Suppressor macrophage treated with lipopolysaccharide for 1 hour (primary cell): ENCODE data around the gene ZNF787.
A peak's percentile ranks its signal among the peaks of the same experiment; 100 is the strongest.

Experiments used
- DNase-seq, 3 donors: peaks; one replicate each; pipeline ENCODE4 v3.0.0-alpha.2; 2020 to 2022

ZNF787 gene

DNA sequence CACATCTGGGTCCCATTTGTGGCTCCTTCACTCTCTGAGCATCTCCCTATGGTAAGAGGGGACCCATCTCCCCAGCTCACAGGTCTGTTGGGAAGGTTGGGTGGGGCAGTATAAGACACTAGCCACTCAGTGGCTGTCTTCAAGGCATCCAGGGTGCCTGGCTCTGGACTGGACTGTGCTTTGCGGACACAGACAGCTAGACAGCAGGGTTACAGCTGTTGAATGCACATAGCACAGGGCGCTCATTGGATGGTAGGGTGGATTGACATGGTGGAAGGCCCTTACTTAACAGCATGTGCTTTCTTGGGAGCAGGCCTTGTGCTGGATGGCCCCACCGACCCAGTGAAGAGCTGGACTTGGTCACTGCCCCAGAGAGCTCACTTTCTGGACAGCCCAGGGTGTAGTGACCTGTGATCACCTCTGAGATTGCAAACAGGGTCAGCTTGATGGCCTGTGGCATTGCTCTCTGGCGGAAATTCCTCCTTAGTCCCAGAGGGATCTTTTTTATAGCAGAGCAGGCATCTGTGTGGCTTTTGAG lies 21.9 kb upstream of the ZNF787 start:
- no peak for DNase-seq

DNA sequence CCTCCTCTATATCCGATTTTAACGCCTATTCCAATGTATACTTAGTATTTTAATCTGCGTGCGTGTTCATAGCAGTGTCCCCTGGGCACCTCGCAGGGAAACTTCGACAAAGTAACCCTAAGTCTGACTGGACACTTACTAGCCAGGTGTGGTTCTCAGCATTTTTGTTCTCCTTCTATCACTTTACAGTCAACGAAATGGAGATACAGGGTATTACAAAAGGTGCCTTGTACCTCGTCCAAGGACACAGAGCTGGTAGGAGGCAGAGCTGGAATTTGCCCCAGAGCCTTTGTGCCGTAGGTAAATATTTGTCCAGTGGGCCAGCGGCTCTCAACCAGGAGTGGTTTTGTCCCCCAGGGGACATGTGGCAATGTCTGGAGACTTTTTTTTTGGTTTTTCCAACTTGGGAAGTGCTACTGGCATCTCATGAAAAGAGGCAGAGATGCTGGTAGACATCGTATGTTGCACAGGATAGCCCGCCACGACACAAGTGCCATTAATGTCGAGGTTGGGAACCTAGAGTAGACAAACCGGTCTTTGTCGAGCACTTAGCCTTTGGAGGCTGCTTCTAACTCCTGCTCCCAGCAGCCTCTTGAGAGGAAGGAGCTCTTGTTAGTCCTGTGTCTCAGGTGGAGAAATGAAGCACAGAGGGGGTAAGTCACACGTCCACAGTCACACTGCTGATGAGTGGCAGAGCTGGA lies 21.1 kb upstream of the ZNF787 start:
- DNase-seq: no peak

DNA sequence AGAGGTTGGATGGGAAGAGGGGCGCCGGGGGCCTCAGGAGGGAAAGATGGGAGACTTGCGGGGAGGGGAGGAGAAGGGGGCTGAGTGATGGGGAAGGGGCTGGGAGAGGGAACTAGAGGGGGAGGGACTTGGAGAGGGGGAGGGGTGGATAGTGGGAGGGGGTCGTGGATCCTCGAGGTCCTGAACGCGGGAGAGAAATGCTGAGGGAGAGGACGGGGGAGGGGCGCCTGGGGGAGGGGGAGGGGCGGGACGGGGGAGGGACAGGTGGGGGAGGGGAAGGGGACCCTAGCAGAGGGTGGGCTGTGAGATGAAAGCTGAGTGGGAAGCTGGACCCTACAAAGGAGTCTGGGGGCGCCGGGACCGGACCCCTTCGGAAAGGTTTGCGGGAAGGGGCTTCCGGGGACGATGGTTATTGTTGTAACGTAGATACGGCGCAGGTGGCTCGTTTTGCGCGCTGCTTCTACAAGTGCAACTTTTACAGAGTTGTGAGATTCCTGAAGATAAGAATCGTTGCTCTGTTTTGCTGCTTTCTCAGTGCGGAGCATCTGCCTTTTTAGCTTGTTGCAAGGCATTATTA lies 20.4 kb upstream of the ZNF787 start:
- no peak for DNase-seq

DNA sequence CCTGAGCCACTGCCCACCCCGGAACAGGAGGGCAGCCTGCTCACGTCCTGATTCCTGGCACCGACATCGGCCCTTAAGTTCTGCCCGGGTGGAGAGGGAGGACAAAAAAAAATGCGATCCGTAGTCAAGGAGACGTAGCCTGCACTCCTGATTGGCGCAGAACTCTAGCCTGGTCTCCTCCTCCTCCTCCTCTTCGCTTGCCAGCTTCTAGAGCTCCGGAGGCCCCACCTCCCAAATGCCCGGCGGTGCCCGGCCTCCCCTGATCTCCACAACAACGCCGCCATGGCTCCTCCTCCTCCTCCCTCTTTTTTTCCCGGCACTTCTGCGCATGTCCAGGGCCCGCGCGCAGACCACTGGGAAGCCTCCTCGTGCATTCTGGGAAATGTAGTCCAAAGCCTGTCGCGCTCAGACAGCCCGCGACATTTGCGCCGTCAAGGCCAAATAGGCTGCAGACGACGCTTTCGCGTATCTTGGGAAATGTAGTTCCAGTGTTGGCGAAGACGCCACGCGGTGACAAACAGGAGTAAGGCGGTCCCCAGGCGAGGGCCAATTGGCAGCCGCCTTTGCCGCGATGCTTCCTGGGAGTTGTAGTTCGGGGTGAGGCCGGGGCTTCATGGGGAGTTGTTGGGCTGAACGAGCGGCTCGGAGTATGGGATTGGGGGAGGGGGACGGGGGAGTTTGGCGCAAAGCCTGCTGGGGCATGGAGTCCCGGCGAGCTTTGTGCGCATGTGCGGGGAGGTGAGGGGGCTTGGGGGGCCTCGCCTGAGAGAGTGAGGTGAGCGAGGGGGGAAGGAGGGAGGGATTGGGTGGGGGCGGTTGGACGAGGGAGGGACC lies 19.7 kb upstream of the ZNF787 start, which contains the start of gene ZNF444:
Gene ZNF444 (plus strand): TSS at position 705 of the 834 bp plus-strand sequence. CDS start 5,625 bp downstream, outside the sequence.
- DNase-seq: peak; percentile 99

DNA sequence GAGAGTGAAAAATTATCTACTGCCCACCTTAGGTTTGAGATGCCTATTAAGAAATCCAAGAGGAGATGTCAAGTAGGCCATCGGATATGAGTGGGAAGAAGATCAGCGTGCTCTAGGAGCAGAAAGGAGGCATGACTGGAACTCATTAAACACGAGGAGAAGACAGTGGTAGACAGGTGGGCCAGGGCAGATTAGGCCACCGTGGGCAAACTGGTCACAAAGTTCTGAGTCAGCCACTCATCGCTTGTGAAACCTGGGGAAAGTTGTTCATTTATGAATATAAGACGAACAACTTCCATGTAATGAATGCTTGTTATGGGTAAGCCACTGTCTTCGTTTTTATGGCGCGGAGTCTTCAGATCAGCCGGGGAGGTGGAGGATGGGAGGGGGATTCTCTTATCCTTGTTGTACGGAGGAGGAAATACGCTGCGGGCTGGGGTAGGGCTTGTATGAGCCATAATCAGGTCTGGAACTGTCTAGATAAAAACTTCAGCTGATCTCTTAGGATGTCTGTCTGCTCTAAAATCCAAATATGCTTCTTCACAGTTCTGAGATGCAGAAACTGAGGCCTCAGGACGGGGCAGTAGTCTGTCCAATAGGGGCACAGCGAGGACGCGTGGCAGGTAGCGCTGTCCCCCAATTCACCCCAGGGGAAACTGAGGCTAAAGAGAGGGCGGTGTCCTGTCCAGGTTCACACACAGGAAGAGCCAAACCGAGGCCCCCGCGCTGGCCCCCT lies 18.9 kb upstream of the ZNF787 start:
- DNase-seq: peak; percentile 31 to 46 (median 42)

DNA sequence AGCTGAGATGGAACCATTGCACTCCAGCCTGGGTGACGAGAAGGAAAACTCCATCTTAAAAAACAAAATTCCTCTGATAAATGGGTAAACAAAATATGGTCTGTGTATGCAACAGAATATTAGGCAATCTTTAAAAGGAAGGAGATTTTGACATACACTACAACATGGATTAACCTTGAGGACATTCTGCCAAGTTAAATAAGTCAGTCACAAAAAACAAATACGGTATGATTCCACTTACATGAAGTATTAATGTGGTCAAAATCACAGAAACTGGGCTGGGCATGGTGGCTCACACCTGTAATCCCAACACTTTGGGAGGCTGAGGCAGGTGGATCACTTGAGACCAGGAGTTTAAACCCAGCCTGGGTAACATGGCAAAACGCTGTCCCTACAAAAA lies 17.0 kb upstream of the ZNF787 start:
- DNase-seq: peak in 2 of 3 donors; percentile 42 to 47

DNA sequence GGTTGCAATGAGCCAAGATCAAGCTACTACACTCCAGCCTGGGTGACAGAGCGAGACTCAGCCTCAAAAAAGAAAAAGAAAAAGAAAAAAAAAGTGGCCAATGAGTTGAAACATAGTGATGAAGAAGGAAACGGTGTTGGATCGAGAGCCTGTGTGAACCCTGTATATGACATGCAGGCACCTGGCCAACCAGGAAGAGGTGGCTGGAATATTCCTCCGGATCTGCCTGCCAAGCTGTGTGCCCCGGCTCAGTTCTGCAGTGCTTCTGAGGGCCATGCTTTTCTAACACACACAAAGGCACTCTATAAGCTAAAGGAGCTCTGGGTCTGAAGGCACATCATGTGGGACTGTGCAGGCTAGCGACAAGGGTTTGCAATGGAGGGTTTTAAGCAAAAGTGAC lies 16.3 kb upstream of the ZNF787 start:
- DNase-seq: no peak

DNA sequence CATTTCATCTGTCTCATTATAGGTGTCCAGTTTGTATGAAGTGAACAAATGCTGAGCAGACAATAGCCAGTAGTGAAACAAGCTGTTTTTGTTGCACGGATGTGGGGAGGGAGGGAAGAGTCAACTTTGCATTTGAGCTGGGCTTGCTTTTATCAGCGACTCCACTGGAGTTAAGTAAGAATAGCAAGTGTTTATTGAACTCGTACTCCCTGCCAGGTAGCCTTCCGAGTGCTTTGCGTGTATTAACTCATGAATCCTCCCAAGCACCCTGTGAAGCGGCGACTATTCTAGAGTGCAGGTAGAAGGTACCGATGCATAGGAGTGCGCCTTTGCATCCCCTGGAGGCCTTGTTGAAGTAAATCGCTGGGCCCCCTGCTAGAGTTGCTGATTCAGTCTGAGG lies 15.3 kb upstream of the ZNF787 start:
- no peak for DNase-seq

DNA sequence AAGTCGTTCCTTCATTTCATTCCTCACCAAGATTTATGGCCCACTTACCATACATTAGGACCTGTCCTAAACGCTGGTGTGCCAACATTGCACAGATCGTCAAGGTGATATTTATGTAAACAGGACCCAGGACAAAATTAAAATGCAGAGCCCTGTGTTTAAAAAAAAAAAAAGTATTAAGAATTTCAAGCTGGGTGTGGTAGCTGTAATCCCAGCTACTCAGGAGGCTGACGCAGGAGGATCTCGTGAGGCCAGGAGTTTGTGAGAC lies 13.5 kb upstream of the ZNF787 start:
- no peak for DNase-seq

DNA sequence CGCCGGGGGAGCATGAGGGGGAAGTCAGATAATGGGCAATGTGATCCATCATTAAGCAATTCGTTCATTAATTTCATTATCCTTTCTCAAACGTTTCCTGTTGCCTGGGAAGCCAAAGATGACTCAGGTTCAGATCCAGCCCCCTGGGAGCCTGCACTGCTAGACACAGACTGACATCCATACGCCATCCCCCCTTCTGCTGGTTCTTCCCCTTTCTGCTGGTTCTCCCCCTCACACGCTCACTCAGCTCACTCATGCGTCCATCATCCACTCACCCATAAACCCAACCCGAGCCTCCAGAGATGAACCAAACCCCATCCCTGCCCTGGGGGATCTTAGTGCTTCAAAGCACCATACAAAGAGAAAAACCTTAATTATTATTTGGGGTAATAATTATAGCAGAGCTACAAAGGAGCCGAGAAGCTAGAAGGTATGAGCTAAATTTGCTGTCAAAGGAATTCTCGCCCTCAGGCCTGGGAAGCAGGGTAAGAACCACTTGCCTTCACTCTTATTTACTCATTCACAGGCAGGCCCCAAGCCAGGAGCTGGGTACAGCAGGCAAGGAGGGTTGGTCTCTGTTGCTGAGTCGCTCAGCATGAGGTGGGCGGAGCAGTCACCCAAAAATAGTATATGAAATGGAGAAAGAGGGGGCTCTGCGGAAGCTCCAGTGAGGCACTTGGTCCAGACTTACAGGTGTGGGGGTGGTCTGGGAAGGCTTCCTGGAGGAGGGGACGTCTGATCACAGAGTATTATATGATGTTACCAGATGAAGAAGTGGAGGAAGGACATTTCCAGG lies 13.0 kb upstream of the ZNF787 start:
- DNase-seq: peak; percentile 68 to 79 (median 76)

DNA sequence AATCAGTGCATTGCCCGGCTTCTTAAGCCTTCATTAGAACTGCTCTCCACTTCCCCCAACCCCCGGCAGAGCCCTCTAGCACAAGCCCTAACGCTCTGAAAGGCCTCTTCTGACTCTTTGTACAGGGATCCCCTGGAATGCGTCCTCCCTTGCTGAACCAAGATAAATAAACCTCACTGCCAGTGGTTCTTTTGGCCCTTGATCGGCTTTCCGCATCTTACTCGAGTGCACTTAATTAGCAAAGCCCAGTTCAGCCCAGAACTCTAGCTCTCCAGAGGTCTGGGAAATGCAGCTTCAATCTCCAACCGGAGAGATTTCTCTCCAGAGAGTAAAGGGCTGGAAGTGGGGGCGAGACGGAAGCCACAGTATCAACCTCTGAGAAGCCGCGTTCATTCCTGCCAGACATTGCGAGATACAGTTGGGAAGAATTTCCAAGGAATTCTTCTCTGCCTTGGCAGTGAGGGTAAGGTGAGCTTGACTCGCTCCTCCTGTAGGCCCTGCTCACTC lies 11.3 kb upstream of the ZNF787 start:
- DNase-seq: no peak

DNA sequence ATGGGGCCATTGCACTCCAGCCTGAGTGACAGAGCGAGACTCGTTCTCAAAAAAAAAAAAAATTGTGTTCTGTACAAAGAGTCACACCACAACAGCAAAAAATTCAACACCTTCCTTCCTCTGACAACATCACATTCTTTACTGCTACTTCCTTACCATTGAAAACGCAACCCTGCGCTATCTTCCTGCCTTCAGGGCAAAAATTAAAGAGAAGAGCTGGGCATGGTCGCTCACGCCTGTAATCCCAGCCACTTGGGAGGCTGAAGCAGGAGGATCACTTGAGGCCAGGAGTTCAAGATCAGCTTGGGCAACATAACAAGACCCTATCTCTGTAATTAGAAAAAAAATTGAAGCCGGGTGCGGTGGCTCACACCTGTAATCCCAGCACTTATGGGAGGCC lies 10.6 kb upstream of the ZNF787 start:
- no peak for DNase-seq

DNA sequence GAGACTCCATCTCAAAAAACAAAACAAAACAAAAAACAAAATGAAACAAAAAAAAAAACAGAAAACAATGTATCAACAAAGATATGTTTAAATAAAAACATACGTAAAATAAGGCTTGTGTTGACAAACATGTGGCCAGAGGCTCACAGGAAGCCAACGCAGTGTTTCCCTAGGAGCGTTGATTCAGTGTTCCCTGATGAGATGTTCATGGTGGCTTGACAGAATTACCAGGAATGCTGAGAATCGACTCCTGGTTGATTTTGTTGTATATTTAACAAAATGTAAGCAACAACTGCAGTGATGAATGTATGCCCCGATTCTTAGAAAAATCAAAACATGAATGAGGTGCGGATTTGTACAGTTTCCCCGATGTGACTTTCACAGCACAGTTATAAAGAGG lies 8.9 kb upstream of the ZNF787 start:
- no peak for DNase-seq

DNA sequence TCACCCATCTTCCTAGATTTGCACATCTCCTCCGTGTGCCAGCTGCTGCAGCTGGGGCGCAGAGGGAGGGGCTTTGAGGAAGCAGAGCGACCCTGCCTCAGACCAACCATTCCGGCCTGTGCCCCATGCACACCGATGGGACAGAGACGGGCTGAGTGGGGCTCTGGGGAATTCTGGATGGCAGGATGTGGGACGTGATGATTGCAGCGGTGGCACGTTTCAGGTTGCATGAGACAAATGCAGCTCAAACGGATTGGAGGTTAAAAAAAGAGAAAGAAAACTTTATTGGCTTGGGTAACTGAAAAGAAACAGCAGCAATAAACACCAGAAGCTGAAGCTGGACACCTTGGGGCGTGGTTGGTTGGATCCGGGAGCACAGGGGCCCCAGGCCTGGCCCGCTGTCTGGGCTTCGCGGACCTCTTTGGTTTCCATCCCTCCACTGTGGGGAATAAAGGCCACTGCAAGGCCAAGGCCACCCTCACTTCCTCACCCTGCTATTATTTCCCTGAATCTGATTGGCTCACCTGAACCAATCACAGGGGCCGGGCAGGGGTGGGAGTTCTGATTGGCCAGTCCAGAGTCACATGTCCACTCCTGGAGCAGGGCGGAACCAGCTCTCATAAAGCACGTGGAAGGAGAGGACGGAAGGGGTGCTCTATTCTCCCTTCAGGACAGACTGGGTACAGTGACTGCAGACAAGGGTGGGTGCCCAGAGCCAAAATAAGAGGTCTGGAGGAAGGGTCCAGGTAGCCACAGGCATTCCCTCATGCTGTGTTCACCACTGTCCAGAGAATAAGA lies 6.1 kb upstream of the ZNF787 start:
- no peak for DNase-seq

DNA sequence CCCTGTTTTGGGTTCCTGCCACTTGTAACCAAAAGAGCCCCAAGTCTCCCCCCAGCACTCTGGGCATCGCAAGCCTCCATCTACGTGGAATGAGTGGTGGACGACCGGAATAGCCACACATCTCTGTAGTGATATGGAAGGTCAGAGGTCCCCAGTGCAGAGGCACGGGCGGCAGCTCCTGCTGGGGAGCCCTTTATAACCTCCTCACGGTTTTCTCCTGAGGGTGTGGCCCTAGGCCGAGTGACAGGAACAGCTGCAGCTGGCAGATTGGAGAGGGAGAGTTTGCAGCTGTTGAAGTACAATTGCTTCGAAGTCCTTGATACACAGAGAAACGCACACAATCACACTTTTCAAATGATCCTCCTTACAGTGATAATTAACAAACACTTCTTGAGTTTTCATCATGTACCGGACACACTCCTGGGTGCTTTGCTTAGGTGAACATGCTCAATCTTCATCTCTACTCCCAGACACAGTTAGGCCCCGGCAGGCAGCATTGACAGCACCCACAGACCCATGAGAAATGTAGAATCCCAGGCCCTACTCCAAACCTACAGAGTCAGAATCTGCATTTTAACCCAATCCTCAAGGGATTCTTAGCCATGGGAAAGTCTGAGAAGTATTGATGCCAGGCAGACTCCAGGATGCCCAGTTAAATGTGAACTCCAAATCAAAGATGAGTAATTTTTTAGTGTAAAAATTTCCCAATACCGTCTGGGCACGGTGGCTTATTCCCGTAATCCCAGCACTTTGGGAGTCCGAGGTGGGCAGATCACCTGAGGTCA lies 4.9 kb upstream of the ZNF787 start:
- DNase-seq: no peak

DNA sequence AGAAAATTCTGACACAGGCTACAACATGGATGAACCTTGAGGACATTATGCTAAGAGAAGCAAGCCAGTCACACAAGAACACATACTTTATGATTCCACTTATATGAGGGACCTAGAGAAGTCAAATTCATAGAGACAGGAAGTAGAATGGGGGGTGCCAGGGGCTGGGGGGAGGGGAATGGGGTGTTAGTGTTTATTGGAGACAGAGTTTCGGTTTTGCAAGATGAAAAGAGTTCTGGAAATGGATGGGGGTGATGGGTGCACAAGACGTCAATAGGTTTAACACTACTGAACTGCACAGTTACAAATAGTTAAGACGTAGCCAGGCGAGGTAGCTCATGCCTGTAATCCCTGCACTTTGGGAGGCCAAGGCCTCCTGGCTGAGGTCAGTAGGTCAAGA lies 3.5 kb upstream of the ZNF787 start:
- no peak for DNase-seq

DNA sequence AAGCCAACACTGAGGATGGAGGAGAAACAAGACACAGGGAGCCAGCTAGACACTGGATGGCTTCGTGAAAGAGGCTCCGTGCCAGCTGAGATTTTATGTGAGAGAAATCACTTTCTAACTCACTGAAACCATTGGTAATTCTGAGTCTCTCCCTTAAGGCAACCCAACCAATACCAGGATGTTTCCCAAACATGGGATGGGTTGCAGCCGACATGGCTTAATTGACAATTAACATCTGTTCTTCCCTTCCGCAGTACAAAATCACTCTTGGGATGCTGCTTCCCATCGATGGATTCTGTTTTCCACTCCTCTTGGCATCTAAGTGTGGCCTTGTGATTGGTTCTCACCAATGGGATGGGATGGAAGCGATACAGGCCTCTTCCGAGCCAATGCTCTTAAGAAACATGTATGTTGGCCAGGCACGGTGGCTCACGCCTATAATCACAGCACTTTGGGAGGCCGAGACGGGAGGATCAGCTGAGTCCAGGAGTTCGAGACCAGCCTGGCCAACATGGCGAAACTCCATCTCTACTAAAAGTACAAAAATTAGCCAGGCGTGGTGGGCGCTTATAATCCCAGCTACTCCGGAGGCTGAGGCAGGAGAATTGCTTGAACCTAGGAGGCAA lies 2.3 kb upstream of the ZNF787 start:
- no peak for DNase-seq

DNA sequence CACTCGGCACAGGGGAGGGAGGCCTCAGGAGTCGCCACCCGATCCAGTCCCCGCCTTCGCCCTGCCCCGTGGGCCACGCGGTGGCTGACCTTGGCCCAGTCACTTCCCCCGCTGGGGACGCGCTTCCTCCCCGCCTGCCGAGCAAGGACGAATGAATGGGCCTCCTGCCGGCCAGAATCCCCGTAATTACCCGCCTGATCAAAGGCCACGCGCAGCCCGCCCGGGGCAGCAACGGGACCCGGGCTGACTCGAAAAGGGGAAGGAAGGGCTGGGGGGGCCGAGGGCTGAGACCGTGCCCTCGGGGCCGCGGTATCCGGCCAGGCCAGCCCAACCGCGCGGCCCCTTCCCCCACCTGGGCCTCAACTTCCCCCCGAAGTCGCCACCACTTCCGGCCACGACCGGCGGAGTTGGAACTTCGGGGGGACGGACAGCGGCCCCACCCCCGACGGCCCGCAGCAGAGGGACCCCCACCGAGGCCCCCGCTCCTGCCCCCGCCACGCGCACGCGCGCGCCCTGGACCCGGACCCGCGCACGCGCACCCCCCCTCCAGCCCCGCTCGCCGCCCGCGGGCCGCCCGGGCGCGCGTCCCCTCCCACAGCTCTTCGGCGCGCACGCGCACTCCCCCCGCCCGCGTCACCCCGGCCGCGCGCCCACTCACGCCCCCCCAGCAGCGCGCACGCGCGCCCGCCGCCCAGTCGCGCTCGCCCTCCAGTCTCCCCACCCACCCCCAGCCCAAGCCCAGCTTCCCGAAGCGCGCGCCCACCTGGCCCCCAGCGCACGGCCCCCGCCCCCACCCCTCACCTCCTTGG lies 520 bp downstream of the ZNF787 start:
- DNase-seq: peak; percentile 97

DNA sequence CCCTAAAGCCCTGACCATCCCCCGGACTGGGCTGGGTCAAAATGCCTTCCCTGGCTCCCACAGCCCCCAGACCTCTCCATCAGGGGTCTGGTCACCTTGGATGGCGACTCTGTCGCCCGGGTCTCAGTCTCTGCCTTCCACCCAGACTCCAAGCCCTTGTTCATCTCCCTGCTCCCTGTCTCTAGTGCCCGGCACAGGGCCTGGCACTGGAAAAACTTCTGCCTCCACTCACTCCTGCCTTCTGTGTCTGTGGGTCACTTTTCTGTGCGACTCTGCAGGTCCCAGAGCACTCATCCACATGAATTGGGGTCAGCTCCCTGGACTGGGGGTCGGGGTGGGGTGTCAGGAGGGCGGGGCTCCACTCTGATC lies 1.1 kb downstream of the ZNF787 start:
- no peak for DNase-seq
